SH-SY5Y (cell line): Measurements from ENCODE around the gene RUSC2.

ENCODE experiments used
- GATA2 ChIP-seq: IDR thresholded peaks from 2 replicates; pipeline ENCODE4 v1.6.1; 2011; ENCODE audit warnings: mild to moderate bottlenecking, low read depth, low read length
- GATA3 ChIP-seq: IDR thresholded peaks from 2 replicates; pipeline ENCODE4 v1.6.1; 2011; ENCODE audit warnings: low read depth, mild to moderate bottlenecking, low read length, moderate library complexity

DNA sequence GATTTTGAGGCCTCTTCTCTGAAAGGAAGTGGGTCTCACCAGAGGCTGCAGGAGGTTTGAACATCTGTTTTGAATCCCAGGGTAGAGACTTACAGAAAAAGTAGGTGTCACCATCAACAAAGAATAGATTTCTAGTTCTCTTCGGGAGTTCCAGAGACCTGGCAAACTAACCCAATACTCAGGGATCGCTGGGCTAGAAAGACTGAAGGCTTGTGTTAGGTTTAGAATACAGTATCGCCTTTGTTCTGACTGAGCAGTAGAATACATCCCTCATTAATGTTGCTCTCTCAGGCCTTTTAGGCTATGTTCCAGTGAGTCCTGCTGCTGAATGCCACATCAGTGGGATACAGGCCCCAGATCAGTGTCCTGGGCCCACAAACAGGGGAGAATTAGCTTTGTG lies 27.2 kb downstream of the RUSC2 start:
- no peak for TF ChIP-seq GATA2
- TF ChIP-seq GATA3 = no peak
